Fibroblast of pulmonary artery (primary cell): ENCODE data around the gene ANKRD28.
A peak's percentile ranks its signal among the peaks of the same experiment; 100 is the strongest.

Experiments
- DNase-seq: peaks from one replicate; pipeline ENCODE4 v3.0.0-alpha.2; 2010; ENCODE audit warnings: low read depth
- H3K4me3 ChIP-seq: replicated peaks from 2 replicates; pipeline ENCODE4 v1.5.1; 2011; ENCODE audit warnings: low read depth, mild to moderate bottlenecking, control low read depth, low read length, moderate library complexity
- CTCF ChIP-seq: IDR thresholded peaks from 2 replicates; pipeline ENCODE4 v1.5.1; 2011; ENCODE audit warnings: mild to moderate bottlenecking, control low read depth, low read length, inconsistent platforms; ENCODE audit errors: missing control alignments

ANKRD28 gene

GRCh38 chr3:15638891-15639262 is 158.9 kb downstream of the ANKRD28 start:
- H3K4me3 ChIP-seq: no peak overlapping the region
- no peak for DNase-seq
- TF ChIP-seq CTCF: no peak

GRCh38 chr3:15638193-15638890 is 159.4 kb downstream of the ANKRD28 start:
- H3K4me3 ChIP-seq: no peak overlapping the region
- no peak for TF ChIP-seq CTCF
- no peak for DNase-seq

- peak; percentile 1 for TF ChIP-seq CTCF
- DNase-seq: no peak
- H3K4me3 ChIP-seq: no peak overlapping the region
Measured at GRCh38 chr3:15637131-15637951, 160.4 kb downstream of the ANKRD28 start.

GRCh38 chr3:15636028-15636709 is 161.6 kb downstream of the ANKRD28 start:
- TF ChIP-seq CTCF: no peak
- peak; percentile 89 for DNase-seq
- no peak overlapping the region for H3K4me3 ChIP-seq

GRCh38 chr3:15635121-15635661 is 162.6 kb downstream of the ANKRD28 start:
- no peak for TF ChIP-seq CTCF
- H3K4me3 ChIP-seq: no peak overlapping the region
- DNase-seq: peak; percentile 66

- TF ChIP-seq CTCF: no peak
- DNase-seq: no peak
- H3K4me3 ChIP-seq: no peak overlapping the region
Measured at GRCh38 chr3:15634671-15635070, 163.1 kb downstream of the ANKRD28 start.
